ENCODE measurements around the gene CACNA1I.

- no peak for TF ChIP-seq GLI4 (tag by site-specific recombination; IDR thresholded peaks at IDR 0.05)
- no peak for TF ChIP-seq ZBTB48 (tag by site-specific recombination; IDR thresholded peaks at IDR 0.05)
These were observed 5.5 kb downstream of the CACNA1I start for GRCh38 chr22:39576027-39576426.

Data from HEK293 (cell line).